AG09319 (cell line): ENCODE results near the gene HES2.
"Not testable (repeated sequence)": the region's sequence is repeated elsewhere in the genome, so short reads cannot be mapped to it uniquely, and the experiment has no call there.

Experiments
- DNase-seq: peaks from one replicate; pipeline ENCODE4 v3.0.0-alpha.2; 2010; ENCODE audit warnings: low read depth; ENCODE audit errors: extremely low read depth
- CTCF ChIP-seq: IDR thresholded peaks from 2 replicates; pipeline ENCODE4 v1.5.1; 2011; ENCODE audit warnings: low read depth, mild to moderate bottlenecking, inconsistent platforms, low read length, moderate library complexity

Gene HES2

GRCh38 chr1:6373961-6374720, 45.6 kb downstream of the HES2 start:
- TF ChIP-seq CTCF = no peak
- DNase-seq = no peak

- not testable (repeated sequence) for DNase-seq
These were observed 47.5 kb downstream of the HES2 start for GRCh38 chr1:6372236-6372635.

GRCh38 chr1:6370006-6370405, 49.7 kb downstream of the HES2 start:
- no peak for DNase-seq
- no peak for TF ChIP-seq CTCF

GRCh38 chr1:6367381-6368012, 52.2 kb downstream of the HES2 start:
- DNase-seq = no peak
- no peak for TF ChIP-seq CTCF

- TF ChIP-seq CTCF = no peak
These were observed 54.7 kb downstream of the HES2 start for GRCh38 chr1:6365047-6365446.

GRCh38 chr1:6363085-6363884, 56.4 kb downstream of the HES2 start:
- not testable (repeated sequence) for DNase-seq
- TF ChIP-seq CTCF = peak; percentile 43

More at GRCh38 chr1:6365047-6365446, 54.7 kb downstream of the HES2 start:
- no peak for DNase-seq
